Retinal pigment epithelial cell (primary cell): ENCODE results near the gene SUSD5.

Experiments used
- DNase-seq: peaks from one replicate; pipeline ENCODE4 v3.0.0-alpha.2; 2010; ENCODE audit warnings: low read depth
- H3K4me3 ChIP-seq: 2 replicates; pipeline ENCODE4 v1.5.1; 2011; ENCODE audit warnings: mild to moderate bottlenecking, low read length, control low read depth, moderate library complexity
- TF ChIP-seq, protein P1 (sequence below): conservative IDR thresholded peaks from 2 replicates; pipeline ENCODE4 v1.5.1; 2011; ENCODE audit warnings: low read depth, low read length, control low read depth, inconsistent platforms

SUSD5 gene

DNA sequence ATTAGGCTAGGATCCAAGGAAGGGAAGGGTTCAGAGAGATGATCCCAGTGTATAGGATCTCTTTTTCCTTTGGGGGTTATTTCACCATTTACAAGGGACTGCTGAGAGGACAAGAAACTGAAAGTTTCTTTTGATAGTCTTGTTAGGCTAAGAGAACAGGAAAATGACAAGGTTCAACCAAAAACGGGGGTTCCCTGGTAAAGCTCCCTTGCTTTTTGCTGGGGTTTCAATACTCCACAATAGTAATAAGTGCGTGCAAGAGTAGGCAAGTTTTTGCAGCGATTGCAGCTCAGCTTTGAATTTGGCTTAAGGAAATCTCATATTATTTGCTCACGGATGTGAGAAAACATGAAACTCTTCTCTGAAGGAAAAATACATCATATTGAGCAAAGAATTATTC is 18.8 kb upstream of the SUSD5 start:
- no peak overlapping the region for H3K4me3 ChIP-seq
- TF ChIP-seq, protein P1, sequence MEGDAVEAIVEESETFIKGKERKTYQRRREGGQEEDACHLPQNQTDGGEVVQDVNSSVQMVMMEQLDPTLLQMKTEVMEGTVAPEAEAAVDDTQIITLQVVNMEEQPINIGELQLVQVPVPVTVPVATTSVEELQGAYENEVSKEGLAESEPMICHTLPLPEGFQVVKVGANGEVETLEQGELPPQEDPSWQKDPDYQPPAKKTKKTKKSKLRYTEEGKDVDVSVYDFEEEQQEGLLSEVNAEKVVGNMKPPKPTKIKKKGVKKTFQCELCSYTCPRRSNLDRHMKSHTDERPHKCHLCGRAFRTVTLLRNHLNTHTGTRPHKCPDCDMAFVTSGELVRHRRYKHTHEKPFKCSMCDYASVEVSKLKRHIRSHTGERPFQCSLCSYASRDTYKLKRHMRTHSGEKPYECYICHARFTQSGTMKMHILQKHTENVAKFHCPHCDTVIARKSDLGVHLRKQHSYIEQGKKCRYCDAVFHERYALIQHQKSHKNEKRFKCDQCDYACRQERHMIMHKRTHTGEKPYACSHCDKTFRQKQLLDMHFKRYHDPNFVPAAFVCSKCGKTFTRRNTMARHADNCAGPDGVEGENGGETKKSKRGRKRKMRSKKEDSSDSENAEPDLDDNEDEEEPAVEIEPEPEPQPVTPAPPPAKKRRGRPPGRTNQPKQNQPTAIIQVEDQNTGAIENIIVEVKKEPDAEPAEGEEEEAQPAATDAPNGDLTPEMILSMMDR, result no peak
- no peak for DNase-seq

DNA sequence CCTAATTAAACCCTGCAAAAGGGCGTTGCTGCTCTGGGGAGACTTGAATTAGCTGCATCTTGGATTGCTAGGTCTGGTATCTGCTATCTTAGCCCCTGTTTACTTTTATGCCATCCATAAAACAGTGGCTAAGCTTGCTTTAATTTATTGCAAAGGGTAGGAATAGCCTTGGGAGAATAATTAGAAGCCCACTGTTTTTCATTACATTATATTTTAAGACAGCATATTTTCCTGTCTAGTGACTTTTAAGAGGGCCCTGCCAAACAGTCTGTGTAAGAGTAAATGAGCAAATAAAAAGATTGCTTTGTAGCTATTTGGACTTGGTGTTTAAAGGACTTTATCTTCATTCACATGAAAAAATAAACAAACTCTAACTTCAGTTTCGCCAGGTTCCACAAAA is 17.4 kb upstream of the SUSD5 start:
- no peak for DNase-seq
- TF ChIP-seq, protein P1, result no peak
- no peak overlapping the region for H3K4me3 ChIP-seq

DNA sequence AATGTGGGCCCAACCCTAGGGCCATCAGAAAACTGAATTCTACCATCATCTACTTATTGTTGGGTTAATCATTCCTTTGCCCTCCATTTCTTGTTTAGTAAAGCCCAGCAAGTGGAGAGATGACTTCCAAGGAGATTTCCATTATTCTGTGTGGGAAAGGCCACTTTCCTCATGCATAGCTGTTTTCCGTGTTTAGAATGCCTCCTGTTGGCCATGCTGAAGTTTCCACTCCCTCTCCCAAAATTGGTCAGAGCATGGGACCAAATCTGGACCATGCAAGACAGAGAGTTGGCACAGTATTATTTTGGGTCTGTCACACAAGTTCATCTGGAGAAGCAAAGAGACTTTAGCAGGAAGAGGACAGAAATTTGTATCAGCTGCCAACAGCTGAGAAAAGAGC is 15.3 kb upstream of the SUSD5 start:
- TF ChIP-seq, protein P1, result peak; percentile 1
- DNase-seq, result no peak

DNA sequence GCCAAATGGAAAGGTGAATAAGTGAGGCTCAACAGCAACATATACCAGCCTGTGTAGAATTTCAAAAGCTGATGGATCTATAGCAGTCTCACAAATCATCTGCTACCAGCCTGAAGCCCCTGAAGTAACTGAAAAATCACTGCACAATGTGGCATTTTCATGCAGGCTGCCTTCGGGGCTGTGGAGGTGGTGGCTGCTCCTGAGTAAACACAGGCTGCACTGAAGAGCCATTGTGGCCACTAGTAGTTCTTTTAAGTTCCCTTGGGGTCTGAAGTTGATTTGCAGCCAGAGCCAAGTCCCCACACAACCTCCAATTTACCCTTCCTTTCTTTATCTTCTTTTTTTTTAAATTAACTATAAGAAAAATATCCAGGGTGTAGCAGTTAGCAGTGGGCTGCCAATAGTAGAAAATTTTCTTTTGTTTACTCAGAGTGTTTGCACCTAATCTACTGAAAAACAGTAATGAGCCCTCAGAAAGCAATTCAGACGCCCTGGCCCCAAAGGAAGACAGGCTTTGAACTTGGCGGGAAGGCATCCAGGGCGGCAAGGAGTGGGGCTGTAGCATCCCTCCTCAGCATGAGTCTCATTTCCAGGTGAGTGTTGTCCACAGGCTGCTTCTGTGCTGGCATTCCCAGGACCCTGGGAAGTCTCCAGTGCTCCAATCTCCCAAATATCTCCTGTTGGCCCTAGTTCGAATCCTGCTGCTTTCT is 13.3 kb upstream of the SUSD5 start:
- TF ChIP-seq, protein P1, result no peak
- no peak for DNase-seq
- no peak overlapping the region for H3K4me3 ChIP-seq

More for the DNA sequence above, 15.3 kb upstream of the SUSD5 start:
- no peak overlapping the region for H3K4me3 ChIP-seq

DNA sequence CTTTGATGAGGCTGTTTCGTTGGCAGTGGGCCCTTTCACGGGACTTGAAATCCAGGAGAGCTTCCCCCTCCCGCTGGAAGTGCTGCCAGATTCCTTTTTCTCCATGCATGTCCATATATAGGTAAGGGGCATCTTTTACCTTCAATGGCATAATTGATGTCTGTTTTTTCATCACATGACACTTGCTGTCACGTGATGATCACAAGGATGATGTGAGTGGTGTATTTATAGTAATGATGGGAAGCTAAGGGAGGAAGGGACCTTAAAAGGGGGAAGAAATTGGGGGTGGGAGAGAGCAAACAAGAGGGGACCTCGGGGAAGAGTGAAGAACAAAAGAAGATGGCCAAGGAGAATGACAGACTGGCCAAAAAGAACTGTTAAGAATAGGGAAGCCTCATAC is 11.3 kb upstream of the SUSD5 start:
- DNase-seq, result no peak
- TF ChIP-seq, protein P1, result no peak
- no peak overlapping the region for H3K4me3 ChIP-seq

DNA sequence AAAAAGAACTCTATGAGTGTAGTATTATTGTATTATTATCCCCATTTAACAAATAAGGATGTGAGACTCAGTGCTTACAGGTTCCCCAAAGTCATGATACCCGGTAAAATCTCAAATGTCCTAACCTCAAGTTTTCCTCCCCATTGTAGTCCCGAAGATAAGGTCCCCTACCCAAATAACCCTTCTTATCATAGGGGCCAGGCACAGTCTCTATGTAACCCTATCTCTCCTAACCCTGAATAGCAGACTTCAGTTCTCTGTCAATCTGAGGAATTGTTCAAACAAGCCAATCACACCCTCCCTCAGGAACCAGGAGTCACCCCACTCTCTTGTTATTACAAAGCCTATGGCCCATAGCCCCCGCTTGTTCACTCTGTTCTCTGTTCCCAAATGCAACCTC is 10.5 kb upstream of the SUSD5 start:
- DNase-seq, result no peak
- TF ChIP-seq, protein P1, result no peak
- no peak overlapping the region for H3K4me3 ChIP-seq

DNA sequence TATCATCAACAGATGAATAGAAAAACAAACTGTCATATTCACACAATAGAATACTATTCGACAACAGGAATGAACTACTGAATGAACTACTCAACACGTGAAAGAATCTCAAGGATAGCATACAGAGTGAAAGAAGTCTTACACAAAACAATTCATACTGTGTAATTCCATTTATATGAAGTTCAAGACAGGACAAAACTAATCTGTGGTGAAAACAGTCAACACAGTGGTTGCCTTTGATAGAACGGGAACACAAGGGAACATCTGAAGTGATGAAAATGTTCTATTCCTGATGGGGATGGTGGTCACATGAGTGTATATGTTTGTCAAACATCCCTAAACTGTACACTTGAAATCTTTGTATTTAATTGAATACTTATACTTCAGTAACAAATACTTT is 2.6 kb upstream of the SUSD5 start:
- no peak overlapping the region for H3K4me3 ChIP-seq
- TF ChIP-seq, protein P1, result no peak
- no peak for DNase-seq
